HPDE6-E6E7 (cell line): ENCODE results near the gene TRIM22.

Source experiments
- DNase-seq: peaks from one replicate; pipeline ENCODE4 v3.0.0; 2011; ENCODE audit warnings: missing footprints; ENCODE audit errors: extremely low spot score

Gene TRIM22

GRCh38 chr11:5738431-5738830 is 48.8 kb downstream of the TRIM22 start:
- DNase-seq, result no peak

- DNase-seq, result no peak
These were observed 57.0 kb downstream of the TRIM22 start for GRCh38 chr11:5746614-5747013.

- no peak for DNase-seq
These were observed 60.2 kb downstream of the TRIM22 start for GRCh38 chr11:5749836-5750235.

- DNase-seq, result no peak
These were observed 64.4 kb downstream of the TRIM22 start, which contains the start of gene OR52N4 for GRCh38 chr11:5753943-5754342. OR52N4 (plus strand) TSS chr11:5754243; CDS start chr11:5754741, 498 bp downstream.
